GM19397 (cell line): ENCODE data around the gene BCL2A1.
"Not testable (repeated sequence)": the region's sequence is repeated elsewhere in the genome, so short reads cannot be mapped to it uniquely, and the experiment has no call there.

ENCODE experiments used
- ATAC-seq: cut with Tn5 transposase; IDR thresholded peaks from one replicate; pipeline ENCODE4 v1.9.1; 2021; ENCODE audit warnings: mild to moderate bottlenecking, moderate library complexity; ENCODE audit not compliant: unreplicated experiment

The BCL2A1 gene

DNA sequence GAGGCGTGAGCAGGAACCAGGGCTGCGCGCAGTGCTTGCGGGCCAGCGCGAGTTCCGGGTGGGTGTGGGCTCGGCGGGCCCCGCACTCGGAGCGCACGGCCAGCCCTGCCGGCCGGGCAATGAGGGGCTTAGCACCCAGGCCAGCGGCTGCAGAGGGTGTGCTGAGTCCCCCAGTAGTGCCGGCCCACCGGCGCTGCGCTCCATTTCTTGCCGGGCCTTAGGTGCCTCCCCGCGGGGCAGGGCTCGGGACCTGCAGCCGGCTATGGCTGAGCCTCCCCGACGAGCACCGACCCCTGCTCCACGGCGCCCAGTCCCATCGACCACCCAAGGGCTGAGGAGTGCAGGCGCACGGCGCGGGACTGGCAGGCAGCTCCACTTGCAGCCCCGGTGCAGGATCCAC is 44.9 kb downstream of the BCL2A1 start:
- ATAC-seq = not testable (repeated sequence)

DNA sequence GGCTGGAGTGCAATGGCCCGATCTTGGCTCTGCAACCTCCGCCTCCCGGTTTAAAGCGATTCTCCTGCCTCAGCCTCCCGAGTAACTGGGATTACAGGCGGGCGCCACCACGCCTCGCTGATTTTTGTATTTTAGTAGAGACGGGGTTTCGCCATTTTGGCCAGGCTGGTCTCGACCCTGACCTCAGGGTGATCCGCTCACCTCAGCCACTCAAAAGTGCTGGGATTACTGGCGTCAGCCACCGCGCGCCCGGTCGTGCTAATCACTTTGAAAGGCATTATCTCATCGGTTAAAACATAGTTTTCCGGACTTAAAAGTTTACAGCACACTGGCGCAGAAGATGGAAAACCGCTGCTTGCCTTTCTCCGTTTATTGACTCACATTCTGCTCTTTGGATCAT is 46.6 kb downstream of the BCL2A1 start:
- no peak for ATAC-seq

DNA sequence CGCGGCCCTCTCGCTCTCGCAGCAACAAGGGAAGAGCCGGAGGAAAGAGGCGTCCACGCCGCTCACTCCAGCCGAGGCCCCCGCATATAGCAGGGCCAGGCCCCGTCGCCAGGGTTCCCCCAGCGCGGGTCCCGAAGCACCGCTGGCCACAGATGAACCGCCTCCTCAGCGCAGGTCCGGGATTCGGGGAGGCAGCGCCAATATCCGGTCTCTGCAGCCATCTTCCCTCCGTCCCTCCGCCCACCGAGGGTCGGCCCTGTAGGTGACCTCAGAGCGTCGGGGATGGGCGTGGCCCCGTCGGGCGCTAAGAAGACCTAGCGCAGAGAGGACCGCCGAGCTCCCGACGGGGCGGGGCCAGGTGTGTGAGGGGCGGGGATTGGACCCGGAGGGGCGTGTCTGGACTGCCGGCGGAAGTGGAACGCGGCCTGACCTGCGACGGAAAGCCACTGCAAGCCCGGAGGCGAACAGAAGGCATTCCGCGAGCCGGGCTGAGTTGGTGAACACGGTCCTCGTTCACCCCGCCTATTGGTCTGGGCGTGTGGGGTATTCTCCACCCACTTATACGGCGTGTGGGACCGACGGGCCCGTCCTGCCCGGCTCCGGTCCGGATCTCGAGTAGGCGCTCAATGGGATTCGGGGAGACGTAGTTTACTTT is 47.4 kb downstream of the BCL2A1 start:
- ATAC-seq = peak; percentile 94

DNA sequence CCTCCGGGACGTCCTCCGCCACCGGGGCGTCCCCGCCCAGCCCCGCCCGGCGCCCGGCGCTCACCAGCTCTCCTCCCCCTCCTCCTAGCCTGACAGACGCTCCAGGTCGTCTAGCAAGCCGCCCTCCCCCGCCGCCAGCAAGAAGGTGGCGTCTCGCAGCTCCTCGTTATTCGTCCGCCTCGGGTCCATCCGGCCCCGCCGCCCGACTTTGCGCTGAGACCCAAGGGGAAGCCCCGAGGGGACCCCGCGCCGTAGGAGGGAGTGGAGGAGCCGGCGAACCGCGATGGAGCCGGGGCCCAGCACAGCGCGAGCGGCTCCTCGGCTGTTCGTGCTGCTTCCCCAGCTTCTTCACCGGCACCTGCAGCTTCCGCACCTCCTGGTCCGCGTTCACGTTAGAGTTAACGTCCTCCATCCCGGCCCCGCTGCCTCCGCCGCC is 47.9 kb downstream of the BCL2A1 start:
- peak; percentile 36 for ATAC-seq

DNA sequence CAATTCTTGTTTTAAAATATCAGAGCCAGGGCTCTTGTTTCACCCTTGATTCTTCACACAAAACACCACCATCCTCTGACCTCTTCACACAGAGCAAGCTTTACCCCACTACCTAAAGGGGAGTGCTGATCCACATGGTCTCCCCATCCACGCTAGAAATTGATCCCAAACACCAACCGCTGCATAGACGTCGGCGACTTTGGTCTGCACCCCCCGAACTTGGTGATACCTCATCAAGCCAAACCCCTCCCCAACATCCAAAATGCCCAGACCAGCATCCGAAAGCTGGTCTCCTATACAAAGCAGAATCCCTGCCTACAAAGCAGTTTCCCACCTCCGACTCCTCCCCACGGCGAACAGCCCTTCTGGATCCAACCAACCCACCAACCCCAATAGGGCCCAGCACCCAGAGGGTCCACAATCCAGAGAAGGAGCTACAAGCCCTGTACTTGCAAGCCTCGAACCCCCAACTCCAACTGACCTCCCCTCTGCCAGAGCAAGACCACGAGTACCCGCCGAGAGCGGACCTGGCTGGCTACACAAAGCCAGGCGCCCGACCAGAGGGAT is 48.4 kb downstream of the BCL2A1 start:
- ATAC-seq = no peak

DNA sequence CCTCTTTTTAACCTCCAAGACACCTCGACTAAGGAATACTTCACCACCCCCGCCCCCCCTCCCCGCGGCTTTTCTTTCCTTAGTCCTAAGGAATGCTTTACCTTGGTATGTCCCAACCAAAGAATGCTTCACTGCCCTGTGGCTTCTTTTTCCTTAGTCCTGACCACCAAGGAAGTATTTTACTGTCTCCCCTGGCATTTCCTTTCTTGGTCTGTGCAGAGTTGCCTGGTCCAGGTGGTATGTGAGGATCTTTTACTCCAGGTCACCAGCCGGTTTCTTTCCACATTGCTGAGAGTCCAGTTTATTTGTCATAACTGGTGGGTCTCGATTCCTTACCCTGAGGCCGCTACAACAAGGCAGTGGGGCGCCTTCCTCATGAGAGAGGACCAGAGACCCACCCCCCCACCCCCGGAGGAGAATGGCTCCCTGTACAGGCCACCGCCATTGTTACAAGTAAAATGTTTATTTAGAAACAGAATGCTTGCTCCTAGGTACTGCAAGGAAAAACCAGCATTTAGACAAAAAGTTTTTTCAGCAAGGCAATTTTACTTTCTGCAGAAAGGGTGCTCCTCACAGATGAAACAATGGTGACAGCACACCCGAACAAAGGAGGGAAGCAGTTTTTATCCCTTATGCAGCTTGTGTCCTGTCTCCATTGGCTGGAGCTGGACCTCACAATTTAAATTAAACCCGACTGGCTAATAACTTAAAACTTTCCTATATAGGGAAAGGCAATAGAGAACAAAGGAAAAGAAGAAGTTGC is 51.1 kb downstream of the BCL2A1 start:
- no peak for ATAC-seq

DNA sequence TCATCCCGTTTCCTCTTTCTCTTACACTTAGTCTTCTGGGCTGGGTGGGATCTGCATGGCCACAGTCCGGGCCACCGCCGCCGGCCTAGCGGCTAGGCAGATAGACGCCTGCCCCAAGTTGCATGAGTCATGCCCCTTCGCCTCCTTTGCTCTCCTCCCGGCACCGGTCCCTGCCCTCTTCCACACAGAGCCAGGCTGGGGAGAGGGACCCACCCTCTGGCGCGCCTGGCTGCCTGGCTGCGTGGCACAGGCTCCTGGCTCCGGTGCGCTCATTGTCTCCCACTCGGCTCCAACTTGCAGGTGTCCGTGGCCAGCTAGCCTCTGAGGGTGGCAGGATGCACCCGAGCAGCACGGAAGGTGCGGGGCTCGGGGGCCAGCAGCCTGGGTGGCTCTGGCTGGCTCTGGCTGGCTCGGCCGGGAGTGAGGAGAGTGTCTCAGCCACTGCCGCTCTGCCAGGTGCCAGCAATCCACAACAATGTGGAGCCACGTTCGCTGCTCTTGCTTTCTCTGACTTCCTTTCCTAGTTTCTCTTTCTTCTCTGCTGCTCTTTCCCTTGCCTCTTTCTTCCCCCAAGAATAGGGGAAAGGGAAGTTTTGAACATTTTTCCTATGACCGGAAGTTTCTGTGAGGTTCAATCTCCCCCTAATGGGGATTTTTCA is 51.8 kb downstream of the BCL2A1 start:
- ATAC-seq = no peak

DNA sequence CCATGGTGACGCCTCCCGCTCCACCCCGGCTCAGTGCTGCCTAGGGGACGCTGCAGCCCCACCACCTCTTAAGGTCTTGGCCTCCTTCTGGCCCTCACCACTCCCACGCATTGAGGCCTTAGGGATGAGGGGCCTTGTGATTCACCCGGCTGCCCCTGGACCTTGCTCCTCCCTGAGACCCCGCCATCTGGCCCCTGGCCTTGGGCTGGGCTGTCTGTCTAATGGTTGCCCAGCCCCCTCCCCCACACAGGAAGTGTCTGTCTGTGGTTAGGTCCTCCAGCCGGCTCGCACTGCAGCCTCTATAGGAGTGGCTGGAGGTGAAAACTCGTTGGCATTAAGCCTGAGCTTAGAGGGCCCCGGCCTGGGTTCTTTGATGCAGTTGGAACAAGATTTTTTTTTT is 52.7 kb downstream of the BCL2A1 start:
- ATAC-seq = no peak

DNA sequence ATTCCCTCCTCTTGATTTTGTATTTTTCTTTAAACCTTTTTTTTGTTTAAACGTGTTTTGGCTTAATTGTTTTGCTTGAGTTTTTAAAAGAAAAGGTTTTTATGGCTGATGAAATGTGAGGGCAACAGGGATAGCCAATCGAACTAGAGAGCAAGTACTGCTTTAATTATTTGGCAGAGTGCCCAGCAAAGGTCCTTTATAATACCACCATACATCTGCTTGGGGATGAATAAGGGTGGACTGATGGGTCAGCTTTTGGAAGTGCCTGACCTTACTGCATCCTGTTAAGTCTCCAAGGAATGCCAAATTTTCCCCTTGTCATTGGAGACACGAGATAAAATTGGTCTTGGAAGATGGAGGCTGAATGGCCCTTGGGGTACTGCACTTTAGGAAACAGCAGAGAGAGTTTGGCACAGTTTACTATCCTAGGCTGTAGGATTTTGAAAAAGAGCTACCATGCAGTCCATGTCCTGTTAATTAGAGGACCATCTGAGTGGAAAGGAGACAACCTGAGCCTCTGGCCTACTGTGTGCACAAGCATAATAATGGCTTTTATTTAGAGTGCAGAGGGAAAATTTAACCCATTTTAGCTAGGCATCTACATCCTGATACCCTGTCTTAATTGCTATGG is 54.4 kb downstream of the BCL2A1 start:
- ATAC-seq = no peak

DNA sequence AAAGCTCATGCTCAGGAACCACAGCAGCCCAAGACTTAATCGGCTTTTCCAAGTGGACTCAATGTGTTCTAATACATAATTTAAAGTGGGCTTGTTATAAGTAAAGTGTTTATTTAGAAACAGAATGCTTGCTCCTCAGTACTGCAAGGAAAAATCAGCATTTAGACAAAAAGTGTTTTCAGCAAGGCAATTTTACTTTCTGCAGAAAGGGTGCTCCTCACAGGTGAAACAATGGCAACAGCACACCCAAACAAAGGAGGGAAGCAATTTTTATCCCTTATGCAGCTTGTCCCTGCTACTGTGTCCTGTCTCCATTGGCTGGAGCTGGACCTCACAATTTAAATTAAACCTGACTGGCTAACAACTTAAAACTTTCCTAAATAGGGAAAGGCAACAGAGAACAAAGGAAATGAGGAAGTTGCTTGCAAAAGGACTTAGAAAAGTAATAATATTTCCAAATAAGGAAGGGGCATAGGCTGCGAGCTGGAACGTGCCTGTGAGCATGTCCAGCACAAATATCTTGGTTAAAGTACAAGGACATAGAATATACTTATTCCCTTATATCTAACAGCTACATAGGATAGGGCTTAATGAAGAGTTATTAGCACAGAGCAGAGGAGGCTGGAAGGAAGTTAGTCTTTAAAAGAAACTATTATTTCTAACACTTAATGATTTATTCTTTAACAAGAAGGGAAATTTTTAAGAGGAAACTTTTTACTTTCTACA is 55.1 kb downstream of the BCL2A1 start:
- ATAC-seq = not testable (repeated sequence)

DNA sequence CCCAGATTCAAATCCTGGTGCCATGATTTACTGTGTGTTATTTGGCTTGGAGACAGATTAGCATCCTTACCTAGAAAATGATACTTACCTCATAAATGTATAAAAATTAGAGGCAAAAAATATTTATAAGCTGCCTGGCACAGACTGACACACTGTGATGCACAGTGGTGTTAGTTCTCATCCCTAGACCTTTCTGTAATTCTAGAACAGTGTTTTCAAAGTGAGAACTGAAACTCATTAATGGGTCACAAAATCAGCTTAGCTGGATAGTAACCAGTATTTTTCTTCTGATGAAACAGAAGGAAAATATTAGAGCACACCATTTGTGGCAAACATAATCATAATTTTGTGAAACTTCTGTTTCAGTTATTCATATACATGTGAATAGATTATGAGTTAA is 56.3 kb downstream of the BCL2A1 start:
- ATAC-seq = no peak
